GM21390 (cell line): ENCODE data around the gene MSH3.
"Not testable (repeated sequence)": the region's sequence is repeated elsewhere in the genome, so short reads cannot be mapped to it uniquely, and the experiment has no call there.

Experiments used
- ATAC-seq: cut with Tn5 transposase; IDR thresholded peaks from one replicate; pipeline ENCODE4 v1.9.1; 2021; ENCODE audit not compliant: unreplicated experiment

MSH3 gene

DNA sequence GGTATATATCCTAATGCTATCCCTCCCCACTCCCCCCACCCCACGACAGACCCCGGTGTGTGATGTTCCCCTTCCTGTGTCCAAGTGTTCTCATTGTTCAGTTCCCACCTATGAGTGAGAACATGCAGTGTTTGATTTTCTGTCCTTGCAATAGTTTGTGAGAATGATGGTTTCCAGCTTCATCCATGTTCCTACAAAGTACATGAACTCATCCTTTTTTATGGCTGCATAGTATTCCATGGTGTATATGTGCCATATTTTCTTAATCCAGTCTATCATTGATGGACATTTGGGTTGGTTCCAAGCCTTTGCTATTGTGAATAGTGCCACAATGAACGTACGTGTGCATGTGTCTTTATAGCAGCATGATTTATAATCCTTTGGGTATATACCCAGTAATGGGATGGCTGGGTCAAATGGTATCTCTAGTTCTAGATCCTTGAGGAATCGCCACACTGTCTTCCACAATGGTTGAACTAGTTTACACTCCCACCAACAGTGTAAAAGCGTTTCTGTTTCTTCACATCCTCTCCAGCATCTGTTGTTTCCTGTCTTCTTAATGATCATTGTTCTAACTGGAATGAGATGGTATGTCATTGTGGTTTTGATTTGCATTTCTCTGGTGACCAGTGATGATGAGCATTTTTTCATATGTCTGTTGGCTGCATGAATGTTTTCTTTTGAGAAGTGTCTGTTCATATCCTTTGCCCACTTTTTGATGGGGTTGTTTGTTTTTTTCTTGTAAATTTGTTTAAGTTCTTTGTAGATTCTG is 186.8 kb downstream of the MSH3 start:
- not testable (repeated sequence) for ATAC-seq

DNA sequence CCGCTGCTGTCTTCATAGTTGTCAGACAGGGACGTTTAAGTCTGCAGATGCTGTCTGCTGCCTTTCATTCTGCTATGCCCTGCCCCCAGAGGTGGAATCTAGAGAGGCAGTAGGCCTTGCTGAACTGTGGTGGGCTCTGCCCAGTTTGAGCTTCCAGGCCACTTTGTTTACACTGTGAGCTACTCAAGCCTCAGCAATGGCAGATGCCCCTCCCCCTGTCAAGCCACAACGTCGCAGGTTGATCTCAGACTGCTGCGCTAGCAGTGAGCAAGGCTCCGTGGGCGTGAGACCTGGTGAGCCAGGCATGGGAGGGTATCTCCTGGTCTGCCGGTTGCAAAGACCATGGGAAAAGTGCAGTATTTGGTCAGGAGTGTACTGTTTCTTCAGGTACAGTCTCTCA is 192.0 kb downstream of the MSH3 start:
- ATAC-seq, result not testable (repeated sequence)

DNA sequence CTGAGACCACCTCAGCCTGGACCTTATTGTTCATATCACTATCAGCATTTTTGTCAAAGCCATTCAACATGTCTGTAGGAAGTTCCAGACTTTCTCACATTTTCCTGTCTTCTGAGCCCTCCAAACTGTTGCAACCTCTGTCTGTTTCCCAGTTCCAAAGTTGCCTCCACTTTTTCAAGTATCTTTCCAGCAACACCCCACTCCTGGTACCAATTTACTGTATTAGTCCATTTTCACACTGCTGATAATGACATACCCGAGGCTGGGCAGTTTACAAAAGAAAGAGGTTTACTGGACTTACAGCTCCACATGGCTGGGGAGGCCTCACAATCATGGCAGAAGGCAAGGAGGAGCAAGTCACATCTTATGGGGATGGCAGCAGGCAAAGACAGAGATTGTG is 195.7 kb downstream of the MSH3 start:
- not testable (repeated sequence) for ATAC-seq

DNA sequence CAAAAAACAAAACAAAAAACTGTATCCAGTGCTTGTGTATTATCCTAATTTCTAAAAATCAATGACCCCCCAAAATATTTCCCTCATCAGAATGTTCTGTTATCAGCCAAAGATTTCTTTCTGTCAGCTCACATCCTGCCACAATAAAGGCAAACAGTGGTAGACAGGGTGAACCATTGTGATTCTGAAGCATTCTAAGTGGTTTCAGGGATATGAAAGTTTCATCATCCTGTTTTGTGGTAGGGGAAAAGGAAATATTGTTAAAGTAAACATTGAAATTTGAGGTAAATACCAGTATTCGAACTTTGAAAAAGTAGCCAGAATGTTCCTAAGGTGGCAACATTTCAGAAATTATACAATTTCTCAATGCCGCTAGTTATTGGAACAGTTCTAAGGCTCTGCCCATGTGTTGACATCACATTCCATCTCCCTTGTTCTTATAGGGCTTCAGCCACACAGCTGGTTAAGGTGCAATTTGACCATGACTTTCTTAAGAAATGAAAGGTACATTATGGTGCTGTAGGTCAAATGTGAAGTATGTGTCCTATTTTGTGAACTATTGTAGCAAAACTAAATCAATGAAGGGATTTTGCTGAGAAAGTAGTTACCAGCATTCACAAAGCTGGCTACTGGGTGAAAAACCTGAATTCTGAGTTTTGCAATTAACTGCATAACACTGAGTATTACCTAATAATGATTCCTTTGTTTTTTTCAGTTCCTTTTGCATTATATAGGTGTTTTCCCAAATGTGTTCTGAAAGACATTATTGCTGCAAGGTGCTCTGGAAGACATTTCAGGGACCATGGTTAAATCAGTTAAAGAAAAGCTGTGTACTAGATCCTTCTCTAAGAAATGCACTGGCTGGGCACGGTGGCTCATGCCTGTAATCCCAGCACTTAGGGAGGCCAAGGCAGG is 198.1 kb downstream of the MSH3 start:
- no peak for ATAC-seq

DNA sequence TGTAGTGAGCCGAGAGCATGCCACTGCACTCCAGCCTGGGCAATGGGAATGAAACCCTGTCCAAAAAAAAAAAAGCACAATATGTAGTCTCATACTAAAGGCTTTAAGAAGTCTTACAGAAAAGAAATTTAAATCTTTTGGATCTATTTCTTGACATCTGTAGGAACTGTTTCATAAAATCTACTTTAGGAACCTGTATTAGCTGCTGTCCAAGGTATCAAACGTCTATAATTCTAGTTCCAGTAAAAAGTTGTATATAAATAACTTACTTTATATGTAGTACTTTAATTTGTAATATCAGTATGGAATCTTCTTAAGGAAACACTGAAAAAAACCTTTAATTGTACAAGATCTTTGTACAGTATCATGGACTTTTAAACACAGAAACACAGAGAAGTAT is 199.0 kb downstream of the MSH3 start:
- no peak for ATAC-seq

DNA sequence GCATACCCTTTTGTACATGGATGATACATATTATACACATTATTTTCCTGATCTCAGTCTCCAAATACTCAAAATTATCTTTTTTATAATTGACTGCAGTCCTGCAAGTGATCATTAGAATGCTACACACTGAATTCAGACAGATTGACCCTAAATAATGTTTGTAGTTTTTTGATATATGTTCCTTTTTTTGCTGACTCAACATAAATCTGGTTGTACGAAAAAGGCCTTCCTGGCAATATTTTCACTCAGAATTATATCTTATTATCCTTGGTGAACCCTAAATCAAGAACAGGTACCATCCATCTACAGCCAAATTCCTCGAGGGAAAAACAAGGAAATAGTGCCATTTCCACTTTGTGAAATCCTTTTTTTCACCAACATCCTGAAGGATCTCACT is 200.1 kb downstream of the MSH3 start:
- no peak for ATAC-seq

DNA sequence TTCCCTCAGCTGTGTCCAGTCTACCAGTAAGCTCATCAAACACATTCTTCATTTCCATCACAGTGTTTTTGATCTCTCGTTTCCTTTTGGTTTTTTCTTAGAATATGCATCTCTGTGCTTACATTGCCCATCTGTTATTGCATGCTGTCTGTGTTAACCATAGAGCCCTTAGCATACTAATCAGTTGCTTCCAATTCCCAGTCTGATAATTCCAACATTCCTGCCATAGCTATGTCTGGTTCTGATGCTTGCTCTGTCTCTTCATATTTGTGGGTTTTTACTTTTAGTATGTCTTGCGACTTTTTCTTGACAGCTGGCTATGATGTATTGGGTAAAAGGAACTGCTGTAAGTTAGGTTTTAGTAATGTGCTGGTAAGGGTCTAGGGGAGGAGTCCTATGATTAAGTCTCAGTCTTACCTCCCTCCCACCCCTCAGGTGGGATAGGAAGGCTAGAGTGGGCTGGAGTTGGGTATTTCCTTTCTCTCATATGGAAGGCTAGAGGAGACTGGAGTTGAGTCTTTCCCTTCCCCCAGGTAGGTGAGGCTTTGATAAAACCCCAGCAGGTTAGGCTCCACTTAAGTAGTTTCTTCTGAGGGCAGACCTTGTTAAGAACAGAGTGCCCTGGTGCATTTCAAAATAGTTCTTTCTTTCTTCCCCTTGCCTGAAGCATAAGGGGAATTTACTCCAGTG is 206.6 kb downstream of the MSH3 start:
- no peak for ATAC-seq

DNA sequence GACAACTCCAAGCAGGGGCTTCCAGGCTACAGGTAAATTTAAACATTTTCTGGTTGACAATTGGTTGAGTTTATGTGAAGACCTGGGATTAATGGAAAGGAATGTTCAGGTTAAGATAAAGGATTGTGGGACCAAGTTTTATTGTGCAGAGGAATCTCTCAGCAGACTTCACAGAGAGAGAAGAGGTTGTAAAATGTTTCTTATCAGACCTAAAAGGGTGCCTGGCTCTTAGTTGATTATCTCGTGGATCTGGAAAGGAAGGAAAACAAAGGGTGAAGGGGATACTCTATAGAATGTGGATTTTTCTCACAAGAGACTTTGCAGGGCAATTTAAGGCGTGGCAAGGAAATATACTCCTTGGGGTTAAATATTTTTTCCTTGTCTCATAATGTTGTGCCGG is 209.3 kb downstream of the MSH3 start:
- ATAC-seq, result no peak

DNA sequence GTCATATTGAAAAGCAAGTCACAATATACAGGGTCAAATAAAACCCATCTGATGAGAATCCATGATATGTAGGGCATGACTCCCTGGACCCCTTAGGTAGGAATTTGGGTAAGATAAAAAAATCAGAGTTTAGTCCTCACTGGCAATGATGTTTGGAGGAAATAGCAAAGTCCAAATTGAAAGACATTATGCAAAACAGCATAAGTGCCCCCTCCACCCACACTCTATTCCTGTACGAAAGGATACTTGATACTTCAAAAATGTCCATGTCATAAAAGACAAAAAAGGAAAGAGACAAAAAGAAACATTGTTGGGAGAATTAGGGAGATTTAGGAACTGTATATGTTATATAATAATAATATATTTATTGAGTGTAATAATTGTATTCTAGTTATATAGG is 209.7 kb downstream of the MSH3 start:
- no peak for ATAC-seq

DNA sequence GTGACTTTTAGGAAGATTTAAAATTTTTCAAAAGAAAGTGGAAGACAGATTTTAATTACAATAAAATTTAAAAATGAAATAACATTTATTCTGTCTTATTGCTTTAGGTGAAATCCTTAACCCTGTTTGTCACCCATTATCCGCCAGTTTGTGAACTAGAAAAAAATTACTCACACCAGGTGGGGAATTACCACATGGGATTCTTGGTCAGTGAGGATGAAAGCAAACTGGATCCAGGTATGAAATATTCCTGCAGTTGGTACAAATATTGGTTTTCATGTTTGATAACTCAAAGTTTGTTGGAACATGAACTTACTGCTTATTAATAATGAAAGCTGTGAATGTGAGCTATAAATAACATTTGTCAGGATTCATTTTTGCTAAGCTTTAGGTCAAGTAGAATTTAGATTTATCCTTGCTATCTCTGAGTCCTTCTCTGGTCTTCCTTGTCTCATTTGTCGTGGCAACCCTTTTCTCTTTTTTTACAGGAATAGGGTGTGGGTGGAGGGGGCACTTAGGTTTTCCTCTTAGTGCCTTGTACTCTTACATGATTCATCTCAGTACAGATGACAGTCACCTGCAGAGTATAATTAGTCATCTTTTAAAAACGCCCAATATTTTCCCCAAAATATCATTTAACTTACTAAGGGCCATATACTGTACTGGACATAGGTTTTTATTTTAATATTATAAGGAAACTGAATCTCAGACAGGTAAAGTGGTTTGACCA is 210.4 kb downstream of the MSH3 start:
- peak; percentile 58 for ATAC-seq

DNA sequence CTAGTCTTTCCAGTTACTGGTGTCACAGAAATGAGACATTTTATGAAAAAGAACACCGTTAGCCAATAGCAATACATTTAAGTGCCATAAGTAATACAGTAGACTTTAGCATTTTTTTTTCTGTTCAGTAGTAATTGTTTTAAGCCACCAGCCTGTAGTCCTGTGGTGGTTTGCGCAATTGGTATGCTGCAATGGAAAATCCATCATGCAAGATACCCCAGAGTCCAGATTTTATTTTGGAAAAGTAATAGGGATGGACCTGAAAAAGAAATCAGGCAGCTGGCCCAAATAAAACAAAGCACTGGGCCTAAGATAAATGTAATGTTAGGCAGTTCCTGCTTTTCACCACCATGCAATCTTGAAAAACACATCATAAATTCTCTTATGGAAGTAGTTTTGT is 211.1 kb downstream of the MSH3 start:
- ATAC-seq, result no peak

DNA sequence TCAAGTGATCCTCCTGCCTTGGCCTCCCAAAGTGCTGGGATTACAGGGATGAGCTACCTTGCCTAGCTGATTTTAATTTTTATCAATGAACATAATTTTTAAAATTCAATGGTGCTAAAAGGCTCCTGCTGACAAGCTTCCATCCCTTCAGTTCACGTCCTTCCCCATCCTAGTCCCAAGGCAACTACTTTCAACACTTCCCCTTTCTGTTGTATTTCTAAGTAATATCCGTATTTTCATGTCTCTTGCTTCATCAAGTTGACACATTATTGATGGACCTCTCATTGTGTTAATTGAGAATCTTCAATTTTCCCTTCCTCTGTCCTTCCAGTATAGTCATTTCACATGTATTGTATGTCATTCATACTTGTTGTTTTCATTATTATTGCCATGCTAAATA is 211.9 kb downstream of the MSH3 start:
- no peak for ATAC-seq

DNA sequence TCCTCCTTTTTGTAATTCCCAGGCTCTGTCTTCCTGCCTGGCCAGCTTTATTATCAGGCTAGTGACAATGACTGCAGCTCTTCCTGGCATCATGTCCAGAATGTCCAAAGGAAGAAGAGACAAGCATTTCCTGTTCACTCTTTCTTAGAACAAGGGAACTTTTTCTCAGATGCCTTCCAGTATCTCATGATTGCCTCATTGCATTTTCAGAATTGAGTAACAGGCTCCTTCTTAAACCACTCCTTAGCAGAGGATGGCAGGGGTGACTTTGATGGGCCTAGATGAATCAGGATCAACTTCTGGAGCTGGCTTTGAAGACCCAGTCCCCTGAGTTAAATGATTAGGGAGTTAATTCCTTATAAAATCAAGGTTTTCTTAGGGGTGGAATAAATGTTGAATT is 212.8 kb downstream of the MSH3 start:
- ATAC-seq, result no peak

DNA sequence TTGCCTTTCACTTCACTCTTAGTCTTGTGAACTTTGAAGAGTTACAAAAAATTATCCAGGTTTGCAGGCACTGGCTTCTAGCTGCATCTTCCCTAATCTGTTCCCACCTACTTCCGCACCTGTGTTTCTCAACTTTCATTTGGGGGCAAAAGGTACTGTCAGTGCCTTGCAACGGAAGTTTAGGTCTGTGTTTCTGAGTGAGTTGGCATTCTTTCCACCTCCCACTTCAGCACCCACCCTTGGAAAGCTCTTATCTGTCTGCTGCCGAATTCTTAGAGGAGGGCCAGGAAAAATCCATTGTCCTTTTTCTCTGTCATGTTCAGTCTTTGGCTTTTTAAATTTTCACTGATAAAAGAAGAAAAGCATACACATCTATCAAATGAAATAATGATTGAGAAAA is 216.0 kb downstream of the MSH3 start:
- ATAC-seq, result no peak

DNA sequence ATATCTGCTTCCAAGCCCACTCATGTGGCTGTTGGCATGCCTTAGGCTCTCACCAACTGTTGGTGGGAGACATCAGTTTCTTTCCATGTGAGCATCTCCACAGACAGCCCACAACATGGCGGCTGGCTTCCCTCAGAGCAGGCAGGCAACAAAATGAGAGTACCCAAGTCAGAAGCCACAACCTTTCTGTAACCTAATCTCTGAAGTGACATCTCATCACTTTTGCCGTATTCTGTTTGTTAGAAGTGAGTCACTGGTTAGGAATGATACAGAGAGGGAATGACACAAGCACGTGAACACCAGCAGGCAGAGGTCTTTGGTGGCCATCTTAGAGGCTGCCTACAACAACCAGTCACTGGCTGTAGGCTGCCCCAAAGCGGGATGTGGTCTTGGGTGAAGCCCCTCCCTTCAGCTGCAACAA is 217.1 kb downstream of the MSH3 start:
- ATAC-seq, result no peak

DNA sequence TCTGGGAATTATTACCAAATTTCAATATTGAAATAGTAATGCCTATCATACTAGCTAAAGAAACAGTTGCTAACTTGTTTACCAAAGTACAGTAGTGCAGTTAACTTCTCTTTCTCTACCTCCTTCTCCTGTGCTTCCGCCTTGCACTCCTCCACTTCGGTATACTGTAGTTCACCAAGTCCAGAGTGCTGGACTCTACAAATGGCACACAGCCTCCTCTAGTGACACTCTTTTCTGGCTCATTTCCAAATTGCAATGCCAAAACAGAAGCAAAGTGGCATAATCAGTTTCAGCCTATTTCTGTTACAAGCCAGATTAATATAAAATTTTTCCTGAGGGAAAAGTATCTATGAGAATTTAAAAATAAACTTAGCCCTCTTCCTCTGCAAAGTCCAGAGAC is 219.7 kb downstream of the MSH3 start:
- ATAC-seq, result no peak

DNA sequence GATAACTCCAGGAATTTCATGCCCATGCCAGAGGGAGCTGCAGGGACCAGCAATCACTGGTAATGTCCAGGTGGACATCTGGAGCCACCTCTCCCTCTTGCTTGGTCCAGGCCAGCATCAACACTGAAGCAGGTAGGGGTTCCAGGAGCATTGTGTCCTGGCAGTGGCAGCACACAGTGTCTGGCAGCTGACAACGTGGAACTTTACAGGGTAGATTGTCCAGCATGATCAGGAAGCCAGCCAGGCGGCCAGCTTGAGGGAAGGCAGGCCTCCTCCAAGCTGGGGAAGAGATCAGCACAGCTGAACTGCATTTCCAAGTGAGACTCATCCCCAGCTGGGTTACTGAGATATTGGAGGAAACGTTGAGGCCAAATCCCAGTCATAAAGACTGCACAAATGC is 223.1 kb downstream of the MSH3 start:
- ATAC-seq, result no peak

DNA sequence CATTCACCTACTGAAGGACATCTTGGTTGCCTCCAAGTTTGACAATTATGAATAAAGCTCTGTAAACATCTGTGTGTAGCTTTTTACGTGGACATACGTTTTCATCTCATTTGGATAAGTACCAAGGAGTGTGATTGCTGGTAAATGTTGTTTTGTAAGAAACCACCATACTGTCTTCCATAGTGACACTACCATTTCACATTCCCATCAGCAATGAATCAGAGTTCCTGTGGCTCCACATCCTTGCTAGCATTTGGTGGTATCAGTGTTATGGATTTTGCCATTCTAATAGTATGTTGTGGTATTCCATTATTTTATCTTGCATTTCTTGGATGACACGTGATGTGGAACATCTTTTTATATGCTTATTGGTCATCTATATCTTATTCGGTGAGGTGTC is 227.3 kb downstream of the MSH3 start:
- ATAC-seq, result no peak

DNA sequence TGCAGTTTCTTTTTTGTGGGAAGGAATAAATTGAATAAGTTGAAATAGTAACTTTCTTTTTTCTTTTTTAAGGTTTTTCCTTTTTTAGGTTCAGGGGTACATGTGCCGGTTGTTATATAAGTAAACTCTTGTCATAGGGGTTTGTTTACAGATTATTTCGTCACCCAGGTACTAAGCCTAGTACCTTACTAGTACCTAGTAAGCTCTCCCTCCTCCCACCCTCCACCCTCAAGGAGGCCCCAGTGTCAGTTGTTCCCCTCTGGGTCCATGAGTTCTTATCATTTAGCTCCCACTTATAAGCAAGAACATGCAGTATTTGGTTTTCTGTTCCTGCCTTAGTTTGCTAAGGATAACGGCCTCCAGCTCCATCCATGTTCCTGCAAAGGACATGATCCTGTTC is 228.9 kb downstream of the MSH3 start:
- not testable (repeated sequence) for ATAC-seq

DNA sequence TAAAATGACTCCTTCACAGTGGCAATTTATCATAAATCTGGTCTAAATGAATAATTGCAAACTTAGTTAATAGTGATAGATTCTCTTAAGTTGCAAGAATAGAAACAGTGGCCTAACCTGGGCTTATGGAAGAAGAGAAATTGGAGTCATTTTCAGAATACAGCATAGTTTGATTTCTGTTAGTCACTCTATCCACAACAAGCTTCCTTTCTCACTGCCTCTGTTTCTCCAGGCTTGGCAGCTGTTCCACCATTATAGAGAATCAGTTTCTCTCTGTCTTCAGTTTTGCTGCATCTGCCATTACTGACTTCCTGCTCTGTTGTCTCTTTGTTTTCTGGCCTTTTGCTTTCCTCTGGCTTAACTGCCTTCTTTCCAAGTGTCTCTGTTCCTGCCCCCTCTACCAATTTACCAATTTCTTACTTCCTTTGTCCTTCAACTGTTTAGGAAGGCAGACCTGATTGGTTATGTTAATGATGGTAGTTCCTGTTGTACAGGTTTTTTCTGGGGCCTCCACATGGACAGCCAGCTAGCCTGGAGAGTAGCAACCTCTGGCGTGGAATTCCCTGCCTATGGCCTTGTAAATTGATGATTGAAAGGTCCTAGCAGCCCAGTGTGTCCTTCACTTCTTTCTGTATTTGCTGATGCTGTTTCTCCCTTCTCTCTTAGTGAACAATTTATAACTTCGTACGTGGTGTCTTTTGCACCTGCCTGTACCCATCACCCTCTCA is 229.8 kb downstream of the MSH3 start:
- no peak for ATAC-seq
